ENCODE results near the gene LRRC8E. TPM values are rescaled to one million over a fixed set of nuclear protein-coding genes. Genes with fewer than 3 reads are reported as not detected.

LRRC8E gene
- total RNA-seq (2013; cell fraction: nucleolus; rRNA removed) = not detected in 2 replicates
- not detected in 2 replicates for total RNA-seq (2014; rRNA removed)
- not detected in 2 replicates for total RNA-seq (2014; rRNA removed; fragmentation: Illumina TruSeq; extraction: Trizol)
- total RNA-seq (2021) = 0.16 TPM in 1 of 2 replicates, not detected in the other
- polyA plus RNA-seq (2011; ENCODE audit: low read depth) = 0.05 TPM
- polyA plus RNA-seq (2011; rRNA removed) = 0.04 TPM in 1 of 2 replicates, not detected in the other
- not detected in 2 replicates for polyA plus RNA-seq (2011; cell fraction: cytosol; rRNA removed)
- polyA plus RNA-seq (2011; cell fraction: nucleus; rRNA removed) = not detected in 2 replicates
- 0.20 TPM in 1 of 2 replicates, not detected in the other for polyA plus RNA-seq (2012)
- not detected in 2 replicates for polyA plus RNA-seq (2014; fragmentation: Illumina TruSeq; extraction: Trizol)
- polyA plus RNA-seq (2014; fragmentation: Nextera tagmentation; extraction: Ambion mirVana) = not detected
- 0.11 and 0.32 TPM in 2 replicates for polyA plus RNA-seq (2014; rRNA removed)
- under 1 TPM in 1 of 2 experiments, not detected in 1; 0.25 TPM for polyA plus RNA-seq (2016; fragmentation: Nextera tagmentation; extraction: Ambion mirVana)
- not detected in 2 replicates for polyA minus RNA-seq (2011; rRNA and poly(A)+ RNA removed)
- not detected in 2 replicates for polyA minus RNA-seq (2011; cell fraction: cytosol; rRNA and poly(A)+ RNA removed)
- polyA minus RNA-seq (2011; cell fraction: nucleus; rRNA and poly(A)+ RNA removed) = 0.10 and 1.1 TPM in 2 replicates
- percentile 10 among the genes with signal in this experiment for Bru-seq, nascent RNA
- percentile 12 among the genes with signal in this experiment for BruChase-seq, experiment 1, labeled RNA remaining after a 6-hour chase
- BruChase-seq, experiment 2, labeled RNA remaining after a 2-hour chase = percentile 6 among the genes with signal in this experiment
- long read RNA-seq, experiment 1 = 0 reads
- long read RNA-seq, experiment 2 = 0 reads

GRCh38 chr19:7888145-7888825, at the start of gene LRRC8E:
Gene LRRC8E (plus strand): TSS chr19:7888510. CDS start chr19:7895604, 7,094 bp downstream.
- 16% methylated on average over 35 of the region's 53 CpGs for WGBS (ENCODE audit: insufficient coverage, insufficient replicate concordance, low lambda C conversion rate, missing lambda C conversion rate)
- ATAC-seq (no peak), DNase-seq (ENCODE audit: low read depth, low spot score) (no peak), FAIRE-seq (no peak)
- no peaks in the 10 kb centered on the region for H4K20me1 ChIP-seq (ENCODE audit: control insufficient read depth, insufficient read depth)
- in situ Hi-C loops (cut with MboI) (no loop called here), intact Hi-C loops (cut with micrococcal nuclease; ENCODE audit: unreplicated experiment) (no loop called here)
- H3K27ac ChIP-seq (ENCODE audit: control insufficient read depth, insufficient read depth) = no peak within 1 kb of the TSS
- H3K4me2 ChIP-seq (ENCODE audit: control insufficient read depth, insufficient read depth) = 0 out of 2 replicates have a peak within 1 kb of the TSS, but pooled peaks have one; percentile 17
- H3K79me2 ChIP-seq (ENCODE audit: control insufficient read depth, insufficient read depth, low read length) = no peaks in the 10 kb centered on the region
- H2AFZ ChIP-seq (ENCODE audit: control insufficient read depth, low read depth, low read length) = no peak within 1 kb of the TSS
- H3K4me1 ChIP-seq (ENCODE audit: control insufficient read depth, insufficient read depth, low read length) = no peaks in the 10 kb centered on the region
- no peaks in the 10 kb centered on the region for H3K9me3 ChIP-seq (replicated peaks; ENCODE audit: control insufficient read depth, insufficient read depth, low read length)
- TF ChIP-seq CHD1 (IDR thresholded peaks at IDR 0.05; ENCODE audit: low read depth, low read length) (no peak), REST (IDR thresholded peaks at IDR 0.05; ENCODE audit: low read depth, low read length) (no peak), ZSCAN29 (IDR thresholded peaks at IDR 0.05) (no peak), PAX5 (IDR thresholded peaks at IDR 0.05; ENCODE audit: borderline replicate concordance, low read depth, low read length) (no peak), TARDBP (IDR thresholded peaks at IDR 0.05; ENCODE audit: borderline replicate concordance) (no peak), IKZF2 (IDR thresholded peaks at IDR 0.05) (no peak), TBL1XR1 (IDR thresholded peaks at IDR 0.05; ENCODE audit: low read depth, low read length) (no peak), MEF2B (IDR thresholded peaks at IDR 0.05; ENCODE audit: partially characterized antibody, poor library complexity, severe bottlenecking) (no peak), MTA2 (IDR thresholded peaks at IDR 0.05; ENCODE audit: low read depth) (no peak), CBFB (IDR thresholded peaks at IDR 0.05; ENCODE audit: low read depth) (no peak)
- ChIA-PET RAD21 (ENCODE audit: unreplicated experiment) (no interaction called here), SMC1A (ENCODE audit: uncharacterized antibody, unreplicated experiment) (interaction anchor here (0.7 kb wide), 1 partner anchor 1023 kb away, joined by 3 read pairs; no protein-coding TSS in a partner anchor), POLR2A (no interaction called here), CTCF (interaction anchor here (0.9 kb wide), 1 partner anchor 19 kb away, joined by 3 read pairs; no protein-coding TSS in a partner anchor)
- no peaks in the 10 kb centered on the region for H3K36me3 ChIP-seq (ENCODE audit: control insufficient read depth in 2 of 2, insufficient read depth in 2 of 2, low read length in 1 of 2)
- H3K27me3 ChIP-seq (replicated peaks in 1 of 2; ENCODE audit: control insufficient read depth in 2 of 2, insufficient read depth in 2 of 2, low read length in 1 of 2) = peaks cover 0 to 2% of the 10 kb centered on the region in 2 experiments; a peak in 2 of 4 replicates
- no peak within 1 kb of the TSS for H3K9ac ChIP-seq (ENCODE audit: control insufficient read depth, insufficient read depth, low read length)
- no peak within 1 kb of the TSS for H3K4me3 ChIP-seq
- BruUV-seq (replicated peaks) = no TSS peak
